Activated T-cell treated with anti-CD3 and anti-CD28 coated beads, Interleukin-2, amount 50 U/mL, for 48 hours (primary cell): ENCODE data around the gene ANK2.
"Not testable (repeated sequence)": the region's sequence is repeated elsewhere in the genome, so short reads cannot be mapped to it uniquely, and the experiment has no call there.

Experiments used
- DNase-seq, 2 experiments: peaks; one replicate each; pipeline ENCODE4 v3.0.0-alpha.2; 2020

ANK2 gene

DNA sequence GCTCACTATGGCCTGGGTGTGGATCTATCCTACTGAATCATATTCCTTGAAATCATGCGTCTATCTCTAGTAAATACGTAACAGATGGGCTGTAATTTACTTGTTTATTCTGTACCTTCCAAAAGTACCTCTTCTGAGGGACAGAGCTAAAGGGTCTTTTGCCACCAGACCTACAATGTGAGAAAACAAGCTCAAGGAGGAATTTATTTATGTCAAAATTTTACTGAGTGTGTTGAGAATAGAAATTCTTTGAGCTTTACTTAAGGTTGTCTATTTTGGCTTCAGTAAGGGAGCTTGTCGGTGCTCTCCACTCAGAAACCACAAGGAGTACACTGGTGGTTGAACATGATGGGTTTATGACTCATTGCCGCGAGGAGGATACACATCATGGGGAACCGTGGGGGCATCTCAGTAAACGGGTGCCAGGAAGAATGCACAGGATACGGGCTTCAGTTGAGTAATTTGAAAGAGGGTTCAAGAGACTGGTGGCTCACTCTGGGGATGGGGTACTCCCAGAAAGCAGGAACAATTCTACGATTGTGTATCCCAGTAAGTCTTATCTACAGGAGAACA is 3.0 kb downstream of the ANK2 start:
- peak in 1 of 2 experiments; percentile 17 for DNase-seq

DNA sequence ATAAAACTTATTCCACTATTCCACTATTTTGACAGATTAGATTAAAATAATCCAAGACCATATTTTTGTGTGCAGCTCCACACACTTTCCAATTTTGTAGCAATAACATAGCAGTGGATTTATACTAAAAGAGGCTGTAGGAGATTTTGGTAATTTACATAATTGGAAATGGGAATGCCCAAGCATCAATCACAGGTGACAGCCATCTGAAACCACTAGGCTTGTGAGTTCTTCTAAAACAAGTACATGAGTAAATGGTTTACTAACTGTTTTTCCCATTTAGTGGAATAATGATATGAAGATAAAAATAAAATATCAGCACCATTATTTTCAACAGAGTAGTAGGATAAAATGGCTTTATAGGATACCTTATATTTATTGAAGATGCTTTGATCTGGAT is 4.4 kb downstream of the ANK2 start:
- no peak for DNase-seq

DNA sequence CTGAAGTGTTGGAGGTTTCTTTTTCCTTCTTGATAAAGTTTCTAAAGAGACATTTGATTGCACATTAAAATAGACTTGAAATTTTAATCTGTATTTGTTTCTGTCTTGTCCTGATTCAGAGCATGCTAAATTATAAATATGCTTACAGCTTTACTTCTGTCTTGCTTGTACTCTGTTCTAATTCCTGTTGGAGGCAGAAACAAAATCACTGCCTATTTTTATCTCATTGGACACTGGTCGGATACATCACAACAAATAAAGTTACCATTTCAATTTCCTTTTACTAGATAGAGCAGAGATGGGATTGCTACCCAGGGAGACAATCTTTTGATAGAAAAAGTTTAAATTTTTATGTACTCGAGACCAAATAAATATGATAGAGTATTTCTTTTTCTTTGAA is 6.9 kb downstream of the ANK2 start:
- DNase-seq = no peak

DNA sequence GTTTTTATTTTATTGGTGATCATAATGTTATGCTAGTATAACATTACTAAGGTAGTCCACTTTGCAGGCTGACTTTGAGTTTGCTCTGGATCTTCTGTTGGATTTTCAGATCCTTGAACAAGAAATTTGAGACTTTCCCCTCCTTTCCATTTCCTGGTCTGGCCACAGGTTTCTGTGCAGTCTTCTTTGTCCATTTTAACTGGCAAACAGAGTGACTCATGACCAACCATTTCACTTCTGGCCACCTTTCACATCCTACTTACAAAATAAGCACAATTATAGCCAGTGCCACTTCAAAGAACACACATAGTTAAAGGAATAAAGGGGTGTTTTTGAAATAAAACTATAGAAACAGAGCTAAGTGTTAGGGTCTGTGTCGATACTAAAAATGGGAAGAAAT is 8.4 kb downstream of the ANK2 start:
- DNase-seq = no peak

DNA sequence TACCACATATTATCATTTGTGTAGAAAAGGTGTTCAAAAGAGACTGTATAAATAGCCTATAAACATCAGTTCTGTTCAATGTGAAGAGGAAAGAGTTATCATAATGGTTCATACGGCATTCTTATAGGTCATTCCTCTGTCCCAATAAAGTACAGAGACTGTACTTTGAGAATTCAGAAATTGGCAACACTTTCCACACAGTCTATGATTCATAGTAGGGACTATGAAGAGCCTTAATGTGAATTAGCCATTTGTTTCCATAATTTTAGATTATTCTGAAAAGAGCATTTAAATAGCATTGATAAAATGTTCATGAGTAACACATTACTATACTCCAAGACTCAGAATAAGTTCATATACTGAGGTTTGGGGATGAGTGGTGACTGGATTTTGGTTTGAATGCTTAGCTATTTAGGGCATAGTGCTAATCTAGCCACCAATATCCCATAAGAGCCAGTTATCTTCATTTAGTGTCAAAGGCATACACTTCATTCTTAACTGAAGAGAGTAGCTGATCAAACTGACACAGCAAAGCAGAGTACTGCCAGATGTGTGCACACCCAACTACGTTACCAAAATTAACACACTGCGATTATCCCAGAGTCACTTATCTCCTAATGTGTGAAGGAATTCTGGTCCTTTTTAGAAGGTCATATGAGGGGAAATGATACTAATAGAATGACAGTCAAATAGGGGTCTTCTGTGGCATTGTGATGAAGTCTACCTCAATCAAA is 10.2 kb downstream of the ANK2 start:
- no peak for DNase-seq

DNA sequence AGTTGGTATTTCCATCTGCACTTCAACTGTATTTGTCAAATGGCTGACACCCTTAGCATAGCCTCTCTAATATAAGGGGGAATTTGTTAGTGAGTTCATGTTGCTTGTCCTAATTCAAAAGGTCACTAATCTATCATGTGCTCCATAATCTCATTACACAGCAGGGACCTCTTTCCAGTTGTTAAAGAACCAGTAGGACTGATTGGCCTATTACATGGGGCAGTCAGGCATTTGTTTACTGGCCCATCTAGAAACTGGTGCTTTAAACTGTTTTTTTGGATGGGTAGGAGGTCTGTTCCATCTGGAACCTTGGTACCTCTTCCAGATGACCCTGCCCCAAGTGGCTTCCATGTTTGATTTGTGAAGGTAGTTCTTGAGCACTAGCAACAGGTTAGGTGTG is 11.4 kb downstream of the ANK2 start:
- DNase-seq = no peak

DNA sequence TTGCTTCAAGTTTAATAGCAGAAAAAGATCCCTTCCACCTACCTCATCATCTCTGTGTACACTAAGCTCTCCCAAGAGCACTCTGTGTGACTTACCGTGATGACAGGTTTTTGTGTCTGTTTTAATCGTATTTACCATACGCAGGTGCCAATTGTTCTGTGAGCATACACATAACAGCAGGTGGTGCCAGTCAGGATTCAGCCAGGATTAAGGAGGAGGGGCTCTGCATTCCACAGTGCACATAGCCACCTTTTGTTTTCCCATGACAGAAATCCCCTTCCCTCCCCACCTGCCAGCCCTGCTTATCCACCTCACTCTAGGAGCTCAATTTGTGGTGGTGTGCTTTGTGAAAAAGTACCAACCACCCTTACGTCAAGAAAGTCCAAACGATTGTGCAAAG is 14.8 kb downstream of the ANK2 start:
- DNase-seq = no peak

DNA sequence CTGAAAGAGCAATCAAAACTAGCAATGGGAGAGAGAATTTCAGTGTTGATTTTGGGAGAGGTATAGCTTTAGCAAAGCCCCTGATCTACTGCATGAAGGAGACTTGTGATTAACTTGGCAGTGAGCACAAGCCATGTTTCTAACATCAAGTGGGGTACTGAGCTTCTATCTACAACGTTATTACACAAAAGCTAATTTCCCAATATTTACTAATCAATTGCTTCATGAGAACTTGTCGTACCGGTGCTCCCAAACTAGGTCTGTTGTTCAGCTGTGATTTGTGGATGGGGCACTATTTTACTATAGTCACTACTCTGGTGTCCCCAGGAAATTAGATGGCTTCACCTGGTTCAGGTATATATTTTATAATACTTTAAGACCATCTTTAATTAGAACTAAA is 16.2 kb downstream of the ANK2 start:
- no peak for DNase-seq

DNA sequence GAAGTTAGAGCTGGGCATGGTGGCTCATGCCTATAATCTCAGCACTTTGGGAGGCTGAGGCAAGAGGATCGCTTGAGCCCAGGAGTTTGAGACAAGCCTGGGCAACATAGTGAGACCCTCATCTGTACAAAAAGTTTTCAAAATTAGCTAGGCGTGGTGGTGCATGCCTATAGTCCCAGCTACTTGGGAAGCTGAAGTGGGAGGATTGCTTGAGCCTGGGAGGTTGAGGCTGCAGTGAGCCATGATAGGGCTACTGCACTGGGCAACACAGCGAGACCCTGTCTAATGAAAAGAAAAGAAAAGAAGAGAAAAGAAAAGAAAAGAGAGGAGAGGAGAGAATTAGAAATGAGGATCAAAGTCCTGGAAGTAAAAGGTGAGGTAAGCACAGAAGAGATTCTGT is 19.3 kb downstream of the ANK2 start:
- not testable (repeated sequence) for DNase-seq

DNA sequence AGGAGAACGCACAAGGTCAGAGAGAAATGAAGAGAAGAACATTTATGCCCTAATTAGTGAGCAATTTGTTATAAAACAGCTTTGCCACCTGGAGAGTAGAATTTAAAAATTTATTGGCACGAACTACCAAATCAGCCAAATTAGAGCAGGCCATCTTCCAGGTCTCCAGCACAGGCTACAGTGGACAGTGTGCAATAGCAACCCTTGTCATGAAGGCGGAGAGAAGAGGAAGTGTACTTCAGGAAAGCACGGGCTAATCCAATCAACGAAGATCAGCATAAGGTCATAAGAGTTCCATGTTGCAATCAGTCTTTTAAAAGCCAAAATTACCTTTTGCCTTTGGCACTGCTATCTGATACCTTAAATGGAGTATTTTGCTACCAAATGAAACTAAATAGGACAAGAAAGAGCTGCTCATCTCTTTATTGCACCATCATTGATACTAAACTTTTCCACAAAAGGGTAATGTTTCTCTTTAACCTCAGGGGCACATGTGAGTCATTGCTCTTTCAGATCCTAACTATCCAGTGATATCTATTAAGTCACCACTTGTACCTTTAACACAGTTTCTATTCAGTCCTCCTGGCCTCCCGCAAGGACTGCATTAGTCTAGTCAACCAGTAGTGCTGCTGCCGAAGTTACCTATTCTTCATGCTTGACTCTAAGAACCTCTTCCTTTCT is 19.9 kb downstream of the ANK2 start:
- DNase-seq = no peak

DNA sequence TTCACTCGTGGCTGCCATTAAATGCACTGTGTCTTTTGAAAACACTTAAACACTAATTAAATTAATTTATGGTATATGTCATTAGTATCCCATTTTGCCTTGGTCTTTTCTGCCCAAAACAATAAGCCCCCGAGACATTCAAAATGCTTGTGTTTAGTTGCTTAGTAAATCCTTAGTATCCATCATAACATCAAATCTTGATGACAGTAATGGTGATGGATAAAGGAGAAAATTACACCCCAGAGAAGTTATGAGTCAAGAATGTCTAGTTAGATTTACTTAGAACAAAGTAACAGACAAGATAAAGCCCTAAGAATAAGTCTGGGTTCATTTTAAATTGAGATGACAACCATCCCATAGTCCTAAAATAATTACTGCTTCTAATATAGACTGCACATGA is 21.3 kb downstream of the ANK2 start:
- DNase-seq = no peak

DNA sequence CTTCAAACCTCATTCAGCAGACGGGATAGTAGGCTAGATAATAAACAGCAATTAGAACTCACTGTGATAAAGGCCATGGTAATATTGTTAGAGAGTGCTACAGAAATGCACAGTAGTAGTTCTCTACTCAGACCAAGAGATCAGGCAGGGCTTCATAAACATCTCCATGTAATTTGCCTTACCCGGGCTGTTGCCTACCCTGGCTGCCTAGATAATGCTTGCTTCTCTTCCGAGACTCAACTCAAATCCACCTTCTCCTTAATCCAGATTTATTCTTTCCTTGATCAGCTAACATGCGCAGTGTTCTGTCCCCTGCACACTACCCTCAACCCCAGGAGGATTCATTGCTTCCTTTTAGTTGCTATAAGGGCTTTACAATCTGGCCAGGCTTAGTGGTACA is 21.8 kb downstream of the ANK2 start:
- DNase-seq = no peak

DNA sequence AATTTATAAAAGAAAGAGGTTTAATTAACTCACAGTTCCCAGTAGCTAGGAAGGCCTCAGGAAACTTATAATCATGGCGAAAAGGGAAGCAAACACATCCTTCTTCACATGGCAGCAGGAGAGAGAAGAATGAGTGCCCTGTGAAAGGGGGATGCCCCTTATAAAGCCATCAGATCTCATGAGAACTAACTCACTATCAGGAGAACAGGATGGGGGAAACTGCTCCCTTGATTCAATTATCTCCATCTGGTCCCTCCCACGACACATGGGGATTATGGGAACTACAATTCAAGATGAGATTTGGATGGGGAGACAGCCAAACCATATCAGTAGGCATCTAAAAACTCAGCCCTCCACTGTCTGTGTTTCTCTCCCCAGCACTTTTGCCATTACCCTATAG is 22.4 kb downstream of the ANK2 start:
- DNase-seq = no peak

DNA sequence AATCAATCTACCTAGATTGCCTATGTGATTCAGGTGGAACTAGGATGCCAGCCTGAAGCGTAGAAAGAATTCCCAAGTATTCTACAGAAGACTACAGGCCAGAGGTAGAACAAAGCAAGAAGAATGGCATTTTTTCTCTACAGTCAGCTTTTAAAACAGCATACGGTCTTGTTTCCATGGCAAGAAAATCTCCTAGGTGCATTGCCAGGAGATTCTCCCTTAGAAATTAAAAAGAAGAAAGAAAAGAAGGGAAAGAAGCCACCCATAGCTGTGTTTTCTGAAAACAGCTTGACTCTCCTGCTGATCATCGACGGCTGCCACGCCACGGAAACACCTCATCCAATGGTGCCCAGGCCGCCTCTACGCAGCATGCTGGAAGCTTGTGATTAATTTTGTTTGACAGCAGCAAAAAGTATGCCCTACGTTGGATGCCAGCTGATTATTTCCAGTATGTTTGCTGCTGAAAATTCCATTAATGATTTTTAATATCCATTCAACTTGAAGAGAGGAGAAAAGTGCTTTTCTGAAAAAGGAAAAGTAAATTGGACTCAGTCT is 24.1 kb downstream of the ANK2 start:
- no peak for DNase-seq

DNA sequence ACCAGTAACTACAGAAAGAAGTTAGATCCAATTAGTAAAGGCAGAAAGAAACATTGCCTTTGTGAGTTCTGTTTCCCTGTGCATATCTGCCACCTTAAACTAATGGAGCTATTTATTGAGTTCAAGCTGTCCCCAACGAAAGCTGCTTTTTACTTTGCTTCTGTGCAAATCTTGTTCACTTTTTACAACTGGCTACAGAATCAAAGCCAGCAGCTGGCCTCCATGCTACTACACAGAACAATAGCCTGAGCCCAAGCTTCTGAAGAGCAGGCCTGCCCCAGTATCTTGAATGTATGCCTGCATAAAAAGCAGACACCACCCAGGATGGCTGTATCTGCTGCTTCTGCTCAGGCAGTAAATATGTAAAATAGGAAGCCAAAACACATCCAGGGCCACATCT is 28.1 kb downstream of the ANK2 start:
- no peak for DNase-seq

DNA sequence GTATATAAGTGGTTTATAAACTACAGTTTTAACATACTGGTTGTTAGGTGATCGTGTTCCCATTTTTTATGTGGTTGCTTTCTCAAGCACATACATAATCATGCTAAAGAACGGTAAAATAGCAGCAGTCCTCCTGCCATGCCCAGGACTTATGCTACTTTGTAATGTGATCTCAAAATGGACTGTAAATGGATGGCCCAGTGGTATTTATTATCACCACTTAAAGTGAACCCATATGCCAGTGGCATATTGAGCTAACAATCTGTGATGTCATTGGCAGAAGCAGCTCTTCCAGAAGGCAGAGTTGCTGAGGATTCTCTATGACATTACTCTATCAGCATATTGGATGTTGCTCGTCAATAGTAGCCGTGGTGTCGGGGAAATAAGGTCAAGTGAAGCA is 28.6 kb downstream of the ANK2 start:
- DNase-seq = no peak

DNA sequence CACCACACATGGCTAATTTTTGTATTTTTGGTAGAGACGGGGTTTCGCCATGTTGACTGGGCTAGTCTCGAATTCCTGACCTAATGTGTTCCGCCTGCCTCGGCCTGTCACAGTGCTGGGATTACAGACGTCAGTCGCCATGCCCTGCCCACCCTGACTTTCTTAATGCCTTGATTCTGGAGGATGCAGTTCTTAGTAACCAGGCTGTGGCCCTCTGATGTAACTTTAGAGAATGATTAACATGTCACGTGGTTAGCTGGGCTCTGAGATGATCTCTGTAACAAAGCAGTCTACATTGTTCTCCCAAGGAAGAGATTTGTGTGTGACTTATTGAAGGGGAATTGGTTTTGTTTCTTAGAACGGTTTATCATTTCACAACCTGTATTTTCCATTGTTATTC is 30.6 kb downstream of the ANK2 start:
- no peak for DNase-seq

DNA sequence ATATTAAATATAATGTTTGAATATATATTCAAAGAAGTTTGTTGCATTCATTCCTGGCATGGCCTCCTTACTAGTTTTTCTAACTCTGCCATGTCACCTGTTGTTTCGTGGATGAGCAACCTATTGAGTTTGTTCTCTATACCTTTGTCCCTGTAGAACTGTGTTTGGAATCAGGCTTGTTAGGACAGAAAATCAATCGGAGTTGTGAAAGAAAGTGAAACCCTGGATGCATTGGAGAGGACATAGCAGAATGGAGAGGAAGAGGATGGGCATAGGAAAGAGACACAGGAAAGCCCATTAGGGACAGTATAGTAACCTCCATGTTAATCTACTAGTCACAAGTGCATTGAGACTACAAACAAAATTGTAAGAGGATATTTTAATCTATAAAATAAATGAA is 31.2 kb downstream of the ANK2 start:
- no peak for DNase-seq

DNA sequence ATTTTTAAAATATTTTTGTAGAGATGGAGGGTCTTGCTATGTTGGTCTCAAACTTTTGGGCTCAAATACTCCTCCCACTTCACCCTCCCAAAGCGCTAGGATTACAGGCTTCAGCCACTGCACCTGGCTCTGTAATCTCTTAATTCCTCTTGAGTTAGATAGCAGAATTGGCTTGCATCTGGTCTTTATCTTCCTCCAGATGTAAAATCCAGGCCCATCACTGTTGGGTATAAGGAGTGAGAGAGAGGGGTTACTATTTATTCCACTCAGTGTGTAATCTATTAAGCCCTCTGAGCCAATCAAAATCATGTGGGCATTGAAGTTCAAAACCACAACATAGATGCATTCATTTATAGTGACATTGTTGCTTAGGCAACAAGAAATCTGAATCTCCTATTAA is 33.9 kb downstream of the ANK2 start:
- no peak for DNase-seq

DNA sequence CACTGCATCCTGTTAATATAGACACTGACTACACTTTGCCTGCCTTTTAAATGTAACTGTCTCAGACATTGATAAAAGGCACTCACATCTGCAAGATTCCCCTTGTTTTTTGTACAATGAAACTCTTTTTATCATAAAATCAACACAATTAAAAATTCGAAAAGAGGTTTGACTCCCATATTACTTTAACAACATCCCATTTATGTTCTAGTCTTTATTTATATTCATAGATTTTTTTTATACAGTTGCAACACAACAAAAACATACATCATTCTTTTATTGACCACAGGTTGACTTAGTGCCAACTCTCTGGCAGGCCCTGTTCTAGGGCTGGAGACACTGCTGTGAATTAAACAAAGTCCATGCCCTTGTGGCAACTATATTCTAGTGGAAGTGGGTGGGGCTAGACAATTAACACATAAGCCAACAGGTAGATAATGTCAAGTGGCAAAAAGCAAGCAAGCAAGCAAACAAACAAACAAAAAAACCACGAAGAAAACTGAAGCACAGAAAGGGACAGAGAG is 36.8 kb downstream of the ANK2 start:
- DNase-seq = no peak

DNA sequence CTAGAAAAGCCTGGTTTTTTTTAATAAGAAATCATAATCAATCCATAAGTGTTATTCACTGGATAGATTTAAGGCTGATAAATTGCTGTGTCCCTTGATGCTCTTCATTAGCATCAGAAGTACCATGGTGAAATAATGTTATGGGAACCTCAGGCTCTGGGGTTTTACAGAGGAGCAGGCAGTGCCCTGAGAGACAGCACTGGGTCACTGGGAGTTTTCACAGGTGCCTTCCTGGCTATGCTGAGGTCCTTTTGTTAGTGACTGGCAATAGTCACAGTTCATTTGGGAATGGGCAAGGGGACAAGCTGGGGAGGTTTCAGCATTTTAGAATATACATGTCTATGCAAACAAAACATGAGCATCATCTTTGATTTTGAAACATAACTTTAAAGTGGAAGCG is 38.6 kb downstream of the ANK2 start:
- DNase-seq = no peak

DNA sequence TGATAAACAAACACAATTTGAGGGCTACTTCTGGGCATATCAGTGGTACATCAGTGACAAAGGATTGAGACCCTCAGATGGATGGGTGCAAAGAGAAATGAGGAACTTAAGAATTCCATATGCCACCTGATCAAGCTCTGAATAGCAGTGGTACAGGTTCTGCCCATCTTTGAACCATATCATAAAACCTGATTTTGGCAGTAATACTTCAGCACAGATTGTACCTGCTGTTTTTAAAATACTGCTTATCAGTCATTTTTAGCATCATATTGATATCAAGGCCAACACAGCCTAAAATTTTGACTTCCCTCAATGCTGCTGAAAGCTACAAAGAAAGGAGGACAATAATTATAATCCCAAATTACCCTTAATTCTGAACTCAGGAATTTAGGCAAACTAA is 41.5 kb downstream of the ANK2 start:
- no peak for DNase-seq

DNA sequence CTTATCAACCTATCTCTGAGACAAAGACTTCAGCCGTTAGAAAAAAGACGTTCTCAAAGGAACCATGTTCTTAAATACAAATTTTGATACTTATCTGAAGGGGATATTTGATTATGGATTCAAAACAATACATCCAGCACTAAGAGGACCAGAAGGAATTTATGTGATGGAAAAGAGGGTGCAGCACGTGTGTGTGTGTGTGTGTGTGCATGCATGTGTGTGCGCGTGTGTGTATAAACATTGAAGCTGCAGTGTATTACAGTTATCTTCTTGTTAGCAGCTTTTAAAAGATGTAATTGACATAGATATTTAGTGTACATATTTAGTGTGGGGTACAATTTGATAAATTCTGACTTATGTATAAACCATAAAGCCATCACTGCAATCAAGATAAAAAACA is 44.9 kb downstream of the ANK2 start:
- DNase-seq = no peak

DNA sequence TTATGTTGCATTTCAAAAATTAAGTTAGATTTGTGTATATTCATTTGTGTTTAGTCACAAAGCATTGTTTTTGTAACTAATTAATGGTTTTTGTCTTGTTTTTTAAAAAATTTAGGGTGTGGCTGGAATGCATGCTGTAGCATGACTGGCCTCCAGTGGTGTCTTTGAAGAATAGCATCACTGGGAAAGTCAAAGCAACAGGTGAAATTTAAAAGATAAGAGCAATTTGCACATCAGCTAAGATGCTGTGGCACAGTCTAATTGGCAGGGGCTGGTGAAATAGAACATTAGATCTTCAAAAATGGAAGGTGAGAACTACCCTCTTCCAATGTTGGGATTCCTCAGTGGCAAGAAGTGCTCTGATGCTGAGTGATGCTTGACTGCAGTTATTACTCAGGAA is 45.3 kb downstream of the ANK2 start:
- no peak for DNase-seq
